Measurements from ENCODE around the gene VPS51.

The VPS51 gene

DNA sequence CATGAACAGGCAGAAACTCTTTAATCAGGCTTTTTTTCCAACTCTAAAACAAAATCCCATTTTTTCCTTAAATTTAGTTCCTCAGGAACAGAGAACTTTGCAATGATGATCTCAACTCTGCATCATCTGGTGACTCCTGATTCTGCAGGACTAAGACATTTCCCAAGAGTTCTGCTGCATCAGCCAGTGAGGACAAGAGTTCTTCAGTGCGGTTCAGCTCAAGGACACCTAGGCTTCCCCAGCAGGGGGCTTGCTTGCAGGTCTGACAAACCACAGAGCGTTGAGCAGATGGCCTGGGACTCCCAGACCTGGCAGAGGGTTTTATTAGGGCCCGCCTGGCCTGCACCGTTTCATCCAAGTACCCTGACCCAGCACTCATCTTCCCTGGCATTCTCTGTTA lies 18.6 kb upstream of the VPS51 start:
- no peak for DNase-seq

DNA sequence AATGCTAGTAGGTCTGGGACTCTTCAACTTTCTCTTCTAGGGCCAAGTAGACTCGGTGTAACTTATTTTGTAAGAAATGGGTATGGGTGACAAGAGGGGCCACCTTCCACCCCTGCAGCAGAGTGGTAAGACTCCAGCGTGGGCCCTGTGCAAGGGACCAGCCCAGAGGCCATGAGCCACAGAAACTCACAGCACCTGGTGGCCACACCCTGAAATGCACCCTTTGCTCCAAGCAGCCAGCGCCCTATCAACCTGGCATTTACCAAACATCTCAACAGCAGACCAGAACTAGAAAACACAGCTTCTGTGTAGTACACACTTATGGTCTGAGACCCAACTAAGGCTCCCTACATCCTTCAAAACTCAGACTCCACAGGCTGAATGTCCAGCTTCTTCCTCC lies 17.9 kb upstream of the VPS51 start:
- peak; percentile 60 for DNase-seq

DNA sequence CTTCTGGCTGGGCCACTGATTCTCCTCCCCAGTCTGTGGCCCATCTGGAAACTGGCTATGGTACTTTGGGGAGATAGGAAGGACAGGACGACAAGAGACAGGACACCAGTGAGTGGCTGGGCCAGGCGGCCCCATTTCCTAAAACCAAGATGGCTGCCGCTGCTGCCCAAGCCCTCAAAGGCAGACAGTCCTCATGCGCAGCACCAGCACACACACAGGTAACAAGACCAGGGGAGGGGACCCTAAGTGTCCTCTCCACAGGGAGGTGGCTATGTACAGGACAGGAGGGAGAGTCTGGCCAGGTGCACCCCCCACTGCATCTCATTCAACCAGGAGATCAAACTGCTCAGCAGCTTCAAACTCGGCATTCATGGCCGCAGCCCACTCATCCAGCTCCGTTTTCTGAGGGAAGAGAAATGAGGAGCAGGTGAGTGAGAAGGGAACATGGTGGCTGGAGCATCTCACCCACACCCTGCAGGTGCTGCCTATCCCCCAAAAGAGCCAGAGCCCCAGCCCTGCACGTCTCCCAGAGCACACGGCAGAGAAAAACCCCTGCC lies 17.1 kb upstream of the VPS51 start:
- no peak for DNase-seq

DNA sequence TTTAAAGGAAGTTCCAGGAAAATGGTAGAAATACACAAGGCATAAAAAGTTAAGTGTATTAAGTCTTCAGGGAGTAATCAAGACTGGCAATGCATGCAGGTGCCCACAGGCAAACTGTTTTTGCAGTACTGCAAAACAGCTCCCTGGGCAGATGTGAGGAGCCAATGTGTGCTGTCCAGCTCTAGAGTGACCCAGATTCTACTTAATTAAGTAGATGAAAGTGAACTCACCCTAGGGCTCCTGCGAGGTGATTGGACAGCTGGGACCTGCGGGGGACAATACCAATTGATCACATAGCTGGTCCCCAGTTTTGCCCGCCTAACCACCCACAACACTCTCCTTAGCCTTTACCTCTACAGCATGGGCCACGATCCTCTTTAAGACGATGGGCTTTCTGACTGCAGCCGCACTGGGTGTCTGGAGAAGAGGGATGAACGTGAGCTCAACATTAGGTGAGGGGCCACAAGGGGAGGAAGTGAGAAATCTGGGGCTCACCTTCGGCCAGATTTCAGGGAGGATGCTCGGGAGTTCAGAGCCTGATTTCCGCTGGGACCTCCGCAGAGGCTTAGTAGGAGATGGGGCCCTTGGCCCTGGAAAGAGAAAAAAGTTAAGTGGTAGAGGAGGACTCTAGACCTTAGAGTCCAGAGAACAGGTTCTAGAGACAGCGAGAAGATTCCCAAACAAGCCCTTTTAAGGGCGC lies 12.7 kb upstream of the VPS51 start:
- peak; percentile 15 for DNase-seq

DNA sequence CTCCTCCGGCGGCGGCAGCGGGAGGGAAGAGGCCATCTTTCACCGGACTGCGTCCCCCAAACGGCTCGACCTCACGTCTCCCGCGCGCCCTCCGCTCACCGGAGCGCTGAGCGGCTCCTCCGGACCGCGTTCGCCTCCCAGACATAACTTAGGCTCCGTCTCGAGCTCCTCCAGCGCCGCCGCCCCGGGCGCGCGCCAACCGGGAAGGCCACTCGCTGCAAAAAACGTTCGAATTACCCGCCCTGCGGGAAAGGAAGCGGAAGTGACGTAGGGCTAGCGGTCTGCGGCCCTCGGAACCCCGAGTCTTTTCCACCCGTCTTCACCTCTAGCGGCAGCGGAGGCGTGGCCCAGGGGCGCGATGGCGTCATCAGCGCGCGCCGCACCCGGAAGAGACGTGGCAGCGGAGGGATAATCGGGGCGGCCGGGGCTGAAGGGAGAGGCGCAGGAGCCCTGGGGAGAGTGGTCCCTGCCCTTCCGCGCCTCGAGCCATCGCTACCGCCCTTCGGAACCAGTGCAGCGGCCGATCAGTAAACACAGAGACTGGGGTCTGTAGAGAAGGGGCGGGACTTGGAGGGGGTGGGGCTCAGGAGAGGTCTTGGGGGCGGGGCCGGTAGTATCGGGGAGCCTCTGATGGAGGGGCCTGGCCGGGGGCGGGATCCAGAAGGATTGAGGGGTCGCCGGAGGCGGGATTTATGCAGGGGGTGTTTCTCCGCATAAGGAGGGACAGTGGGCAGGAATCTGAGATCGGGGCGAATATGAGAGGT lies 12.0 kb upstream of the VPS51 start, which contains the start of the genes CDCA5 and ZFPL1:
CDCA5 (minus strand) TSS at position 207 of the 764 bp plus-strand sequence; CDS start at position 145, 62 bp downstream.
ZFPL1 (plus strand) TSS at position 389 of the 764 bp plus-strand sequence. CDS start 477 bp downstream, outside the sequence.
- DNase-seq = peak; percentile 94

DNA sequence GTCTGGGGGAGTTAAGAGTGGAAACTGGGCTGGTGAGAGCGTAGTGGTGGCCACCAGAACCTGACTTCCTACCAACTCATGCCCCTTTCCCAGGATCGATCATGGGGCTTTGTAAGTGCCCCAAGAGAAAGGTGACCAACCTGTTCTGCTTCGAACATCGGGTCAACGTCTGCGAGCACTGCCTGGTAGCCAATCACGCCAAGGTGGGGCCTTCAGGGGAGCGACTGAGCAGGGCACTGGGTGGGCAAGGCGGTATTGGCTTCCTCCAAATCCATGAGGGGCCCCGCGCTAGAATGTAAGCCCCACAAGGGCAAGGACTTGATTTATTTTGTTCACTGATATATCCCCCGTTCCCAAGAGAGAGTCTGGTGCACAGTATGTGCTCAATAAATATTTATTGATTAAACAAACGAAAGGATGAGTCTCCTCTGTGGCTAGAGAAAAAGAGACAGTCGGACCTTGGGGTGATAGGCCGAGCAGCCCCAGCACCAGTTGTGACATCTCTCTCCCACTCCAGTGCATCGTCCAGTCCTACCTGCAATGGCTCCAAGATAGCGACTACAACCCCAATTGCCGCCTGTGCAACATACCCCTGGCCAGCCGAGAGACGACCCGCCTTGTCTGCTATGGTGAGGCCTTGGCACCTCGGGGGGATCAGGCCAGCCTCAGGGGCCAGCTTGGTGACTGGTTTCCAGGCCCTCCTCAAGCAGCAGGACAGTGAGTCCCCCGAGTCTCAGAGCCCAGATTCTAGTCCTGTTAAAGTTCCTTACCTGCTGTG lies 11.2 kb upstream of the VPS51 start:
- no peak for DNase-seq

DNA sequence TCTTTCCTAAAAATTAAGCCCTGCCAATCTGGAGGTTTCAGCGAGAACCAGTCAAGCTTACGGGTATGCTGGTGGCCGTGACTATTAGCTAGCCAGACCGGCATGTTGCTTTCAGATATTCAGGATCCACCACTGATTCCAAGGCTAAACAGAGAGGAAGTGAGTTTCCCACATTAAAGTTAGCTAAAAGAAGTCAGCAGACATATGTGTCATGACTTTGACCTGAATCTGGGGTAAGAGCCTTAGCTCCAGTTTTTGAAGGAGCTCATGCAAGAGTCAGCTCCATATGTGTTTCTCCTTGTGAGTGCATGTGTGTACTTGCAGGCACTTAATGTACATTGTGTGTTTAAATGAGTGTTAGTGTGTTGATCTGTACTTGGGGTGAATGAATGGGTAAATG lies 10.6 kb upstream of the VPS51 start:
- no peak for DNase-seq

DNA sequence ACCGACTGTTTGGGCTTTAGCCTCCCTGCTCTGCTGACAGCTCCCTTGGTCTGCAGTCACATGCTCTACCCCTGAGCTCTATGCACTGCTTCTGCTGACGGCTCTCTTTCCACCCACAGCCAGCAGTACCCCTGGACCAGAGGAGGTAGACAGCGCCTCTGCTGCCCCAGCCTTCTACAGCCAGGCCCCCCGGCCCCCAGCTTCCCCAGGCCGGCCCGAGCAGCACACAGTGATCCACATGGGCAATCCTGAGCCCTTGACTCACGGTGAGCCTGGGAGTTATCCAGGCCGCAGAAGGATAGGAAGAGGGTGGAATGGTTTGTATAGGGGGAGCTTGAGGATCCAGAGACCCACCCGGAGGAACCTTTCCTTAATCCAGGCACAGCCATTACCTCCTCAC lies 9.2 kb upstream of the VPS51 start:
- no peak for DNase-seq

DNA sequence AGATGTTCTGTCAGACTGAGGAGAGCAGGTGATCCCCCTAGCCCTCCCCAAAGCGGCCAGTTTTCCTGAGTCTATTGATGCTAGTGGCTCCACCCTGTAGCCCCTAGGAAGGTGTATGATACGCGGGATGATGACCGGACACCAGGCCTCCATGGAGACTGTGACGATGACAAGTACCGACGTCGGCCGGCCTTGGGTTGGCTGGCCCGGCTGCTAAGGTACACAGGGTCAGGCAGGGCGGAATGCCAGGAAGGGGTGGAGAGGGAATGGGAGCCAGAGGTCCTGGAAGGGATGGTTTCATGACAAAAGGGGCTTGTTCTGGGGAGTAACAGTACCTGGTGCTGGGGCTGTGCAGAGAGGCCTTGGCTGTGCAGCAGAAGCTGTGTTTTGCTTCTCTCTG lies 8.8 kb upstream of the VPS51 start:
- DNase-seq = no peak

DNA sequence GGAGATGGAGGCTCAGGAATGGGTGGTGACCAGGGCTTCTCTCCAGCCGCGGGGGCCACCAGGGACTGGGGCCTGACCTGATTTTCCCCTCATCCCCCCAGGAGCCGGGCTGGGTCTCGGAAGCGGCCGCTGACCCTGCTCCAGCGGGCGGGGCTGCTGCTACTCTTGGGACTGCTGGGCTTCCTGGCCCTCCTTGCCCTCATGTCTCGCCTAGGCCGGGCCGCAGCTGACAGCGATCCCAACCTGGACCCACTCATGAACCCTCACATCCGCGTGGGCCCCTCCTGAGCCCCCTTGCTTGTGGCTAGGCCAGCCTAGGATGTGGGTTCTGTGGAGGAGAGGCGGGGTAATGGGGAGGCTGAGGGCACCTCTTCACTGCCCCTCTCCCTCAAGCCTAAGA lies 8.2 kb upstream of the VPS51 start:
- DNase-seq = no peak

DNA sequence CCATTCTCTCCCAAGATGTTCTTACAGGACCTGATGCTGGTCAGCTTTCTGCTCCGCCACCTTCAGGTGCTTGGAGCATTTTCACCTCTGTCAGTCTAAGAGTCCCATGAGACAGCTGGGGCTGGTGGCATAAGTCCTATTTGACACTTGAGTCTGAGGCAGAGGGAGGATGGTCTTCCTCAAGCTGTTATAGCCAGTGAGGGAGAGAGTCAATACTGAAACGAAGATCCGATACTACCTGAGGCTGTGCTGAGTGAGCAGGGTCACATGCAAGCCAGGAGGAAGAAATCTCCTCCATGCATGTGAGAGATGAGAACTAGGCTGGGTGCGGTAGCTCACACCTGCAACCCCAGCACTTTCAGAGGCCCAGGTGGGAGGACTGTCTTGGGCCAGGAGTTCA lies 6.4 kb upstream of the VPS51 start:
- no peak for DNase-seq

DNA sequence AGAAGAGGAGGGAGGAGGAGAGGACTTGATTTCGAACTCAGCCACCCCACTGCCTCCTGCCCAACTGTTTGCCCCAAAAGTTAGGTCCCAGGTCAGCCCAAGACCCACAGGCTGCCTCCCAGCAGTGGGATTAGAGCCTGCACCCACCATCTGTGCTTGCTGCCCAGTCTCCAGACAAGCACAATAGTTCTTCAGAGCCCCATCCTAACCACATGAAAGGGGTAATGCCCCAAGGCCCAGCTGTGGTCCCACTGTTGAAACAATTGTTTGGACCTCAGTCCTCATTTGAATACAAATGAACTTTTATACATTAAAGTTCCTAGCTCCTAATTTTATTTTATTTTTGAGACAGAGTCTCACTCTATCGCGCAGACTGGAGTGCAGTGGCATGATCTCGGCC lies 5.4 kb upstream of the VPS51 start:
- no peak for DNase-seq

DNA sequence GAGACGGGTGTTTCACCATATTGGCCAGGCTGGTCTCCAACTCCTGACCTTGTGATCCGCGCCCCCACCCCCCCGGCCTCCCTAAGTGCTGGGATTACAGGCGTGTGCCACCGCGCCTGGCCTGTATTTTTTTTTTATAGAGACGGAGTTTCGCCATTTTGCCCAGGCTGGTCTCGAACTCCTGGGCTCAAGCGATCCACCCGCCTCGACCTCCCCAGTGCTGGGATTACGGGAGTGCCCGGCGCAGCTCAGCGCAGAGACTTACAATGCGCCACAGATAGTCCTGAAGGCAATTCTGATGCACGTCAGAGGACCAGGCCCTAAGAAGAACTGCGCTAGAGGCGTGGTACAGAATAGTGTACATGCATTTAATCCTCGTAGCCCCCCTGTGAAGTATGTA lies 587 bp upstream of the VPS51 start:
- no peak for DNase-seq

DNA sequence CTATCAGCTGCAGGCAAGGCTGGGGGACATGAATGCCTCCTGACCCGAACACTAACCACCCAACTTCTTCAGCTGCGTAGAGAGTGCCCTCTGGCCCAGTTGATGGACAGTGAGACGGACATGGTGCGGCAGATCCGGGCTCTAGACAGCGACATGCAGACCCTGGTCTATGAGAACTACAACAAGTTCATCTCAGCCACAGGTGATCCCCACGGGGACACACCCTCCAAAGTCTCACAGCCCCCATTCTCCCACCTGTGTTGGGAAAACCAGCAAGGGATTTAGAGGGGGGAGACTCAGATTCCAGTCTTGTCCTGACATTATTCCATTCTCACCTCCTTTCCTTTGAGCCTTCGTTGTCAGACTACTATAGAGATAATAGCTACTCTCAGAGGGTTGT lies 912 bp downstream of the VPS51 start:
- DNase-seq = no peak

DNA sequence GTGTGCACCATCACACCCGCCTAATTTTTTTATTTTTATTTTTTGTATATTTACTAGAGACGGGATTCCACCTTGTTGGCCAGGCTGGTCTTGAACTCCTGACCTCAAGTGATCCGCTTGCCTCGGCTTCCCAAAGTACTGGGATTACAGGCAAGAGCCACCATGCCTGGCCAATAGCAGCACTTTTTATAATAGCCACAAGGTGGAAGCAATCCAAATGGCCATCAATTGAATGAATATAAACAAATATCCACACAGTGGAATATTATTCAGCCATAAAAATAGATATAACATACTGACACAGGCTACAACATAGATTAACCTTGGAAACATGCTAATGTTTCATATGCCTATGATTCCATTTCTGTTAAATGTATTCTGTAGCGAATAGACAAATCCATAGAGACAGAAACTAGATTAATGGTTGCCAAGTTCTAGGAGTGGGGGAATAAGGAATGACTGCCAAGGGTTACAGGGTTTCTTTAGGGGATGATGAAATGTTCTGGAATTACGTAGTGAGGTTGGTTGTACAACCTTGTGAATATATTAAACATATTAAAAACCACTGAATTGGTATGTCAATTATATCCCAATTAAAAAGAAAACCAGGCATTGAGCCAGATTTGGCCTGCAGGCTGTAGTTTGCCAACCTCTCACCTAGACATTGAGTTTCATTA lies 4.8 kb downstream of the VPS51 start:
- DNase-seq = no peak

DNA sequence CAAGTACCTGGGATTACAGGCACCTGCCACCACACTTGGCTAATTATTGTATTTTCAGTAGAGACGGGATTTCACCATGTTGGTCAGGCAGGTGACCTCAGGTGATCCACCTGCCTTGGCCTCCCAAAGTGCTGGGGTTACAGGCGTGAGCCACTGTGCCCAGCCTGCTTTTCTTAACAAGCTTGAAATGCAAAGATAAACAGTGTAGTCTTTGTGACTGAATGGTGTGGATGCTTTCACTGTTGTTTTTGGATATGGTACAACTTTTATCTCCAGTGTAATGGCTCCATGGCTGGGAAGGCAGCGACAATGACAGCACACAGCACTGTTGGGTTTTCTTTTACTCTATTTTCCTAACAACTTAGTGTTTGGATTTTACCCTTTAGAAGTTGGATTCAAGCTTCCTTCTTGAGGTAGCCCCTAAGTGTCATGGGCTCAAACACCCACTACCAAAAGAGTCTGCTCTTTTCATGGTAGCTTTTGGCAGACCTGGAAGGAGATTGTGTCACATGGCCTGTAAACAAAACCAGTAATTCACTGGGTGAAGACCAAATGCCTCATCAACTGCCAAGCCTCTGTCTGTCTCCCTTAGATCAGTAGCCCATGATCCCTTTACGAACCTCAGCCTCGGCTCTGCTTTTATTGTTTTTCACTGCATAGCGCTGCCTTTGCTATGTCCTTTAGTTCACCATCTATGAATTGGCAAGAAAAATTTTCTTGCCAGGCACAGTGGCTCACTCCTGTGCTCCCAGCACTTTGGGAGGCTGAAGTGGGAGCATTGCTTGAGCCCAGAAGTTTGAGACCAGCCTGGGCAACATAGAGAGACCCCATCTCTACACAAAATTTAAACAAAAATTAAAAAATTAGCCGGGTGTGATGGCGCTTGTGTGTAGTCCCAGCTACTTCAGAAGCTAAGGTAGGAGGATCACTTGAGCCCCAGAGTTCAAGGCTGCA lies 6.4 kb downstream of the VPS51 start:
- no peak for DNase-seq

DNA sequence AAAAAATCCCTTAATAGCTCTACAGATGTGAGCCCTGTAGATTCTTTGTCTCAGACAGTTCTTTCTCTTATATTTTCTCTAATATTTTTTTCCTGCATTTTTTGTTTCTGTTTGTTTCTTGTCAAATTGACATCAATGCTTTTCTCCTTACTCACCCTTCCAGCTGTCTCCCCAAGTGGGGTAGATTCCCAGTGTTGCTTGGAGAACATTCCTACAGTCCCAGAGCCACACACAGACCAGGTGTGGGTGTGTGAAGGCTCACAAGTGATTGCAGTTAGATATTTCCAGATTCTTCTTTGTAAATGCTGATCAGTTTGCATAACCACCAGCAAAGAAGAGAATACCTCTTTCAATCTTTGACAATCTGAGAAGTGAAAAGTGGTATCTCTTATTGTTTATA lies 7.5 kb downstream of the VPS51 start:
- no peak for DNase-seq

DNA sequence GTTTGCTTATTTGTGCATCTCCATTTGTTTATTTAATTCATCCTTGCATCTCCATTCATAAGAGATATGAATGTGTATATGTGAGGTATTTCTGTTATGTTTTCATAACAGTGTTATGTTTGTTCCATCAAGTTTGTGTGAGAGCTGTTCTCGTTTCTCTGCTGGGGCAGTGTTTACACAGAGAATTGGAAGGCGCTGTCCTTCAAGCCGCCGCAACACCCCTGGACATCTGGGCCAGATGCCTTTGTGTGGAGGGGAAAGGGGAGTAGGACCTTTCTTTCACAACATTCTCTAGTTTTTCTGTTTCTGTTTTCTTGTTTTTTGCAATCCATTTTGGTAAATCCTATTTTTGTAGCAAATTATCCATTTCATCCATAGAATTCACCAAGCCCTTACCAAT lies 8.6 kb downstream of the VPS51 start:
- no peak for DNase-seq

DNA sequence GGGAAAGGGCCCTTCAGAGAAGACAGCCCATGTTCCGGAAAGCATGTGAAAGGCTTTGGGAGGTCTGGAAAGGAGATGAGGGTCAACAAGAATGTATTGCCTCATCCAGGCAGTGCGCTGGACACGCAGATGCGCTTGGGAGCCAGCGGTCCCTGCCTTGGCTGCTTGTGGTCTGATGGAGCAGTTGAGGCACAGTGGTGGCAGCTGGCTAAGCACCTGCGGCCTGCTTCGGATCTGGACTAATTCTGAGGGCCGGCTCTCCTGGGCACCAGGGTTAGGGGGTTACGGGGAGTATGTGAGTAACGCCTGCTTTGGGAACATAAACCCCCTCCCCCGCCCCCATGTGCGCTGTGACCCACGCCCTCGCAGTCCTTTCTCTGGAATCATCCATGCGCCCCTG lies 11.1 kb downstream of the VPS51 start:
- DNase-seq = no peak

DNA sequence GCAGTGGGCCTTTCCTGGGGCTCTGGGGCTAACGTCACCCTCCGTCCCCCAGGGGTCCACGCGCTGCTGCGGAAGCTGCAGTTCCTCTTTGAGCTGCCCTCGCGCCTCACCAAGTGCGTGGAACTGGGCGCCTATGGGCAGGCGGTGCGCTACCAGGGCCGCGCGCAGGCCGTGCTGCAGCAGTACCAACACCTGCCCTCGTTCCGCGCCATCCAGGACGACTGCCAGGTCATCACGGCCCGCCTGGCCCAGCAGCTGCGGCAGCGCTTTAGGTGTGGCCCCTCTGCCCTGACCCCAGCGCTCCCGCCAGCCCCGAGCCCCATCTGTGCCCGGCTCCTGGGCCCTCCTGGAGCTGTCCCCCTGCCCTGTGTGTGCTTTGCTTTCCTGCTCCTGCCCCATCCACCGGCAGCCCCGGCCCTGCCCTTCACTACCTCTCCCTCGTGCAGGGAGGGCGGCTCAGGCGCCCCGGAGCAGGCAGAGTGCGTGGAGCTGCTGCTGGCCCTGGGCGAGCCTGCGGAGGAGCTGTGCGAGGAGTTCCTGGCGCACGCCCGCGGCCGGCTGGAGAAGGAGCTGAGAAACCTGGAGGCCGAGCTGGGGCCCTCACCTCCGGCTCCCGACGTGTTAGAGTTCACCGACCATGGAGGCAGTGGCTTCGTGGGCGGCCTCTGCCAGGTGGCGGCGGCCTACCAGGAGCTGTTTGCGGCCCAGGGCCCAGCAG lies 11.9 kb downstream of the VPS51 start:
- no peak for DNase-seq

All from hematopoietic multipotent progenitor cell treated with erythropoietin and hydrocortisone succinate and interleukin-3 and kit ligand, for 8 days (in vitro differentiated cells).